NK-92 (cell line): ENCODE data around the gene KCNQ4.

Source experiments
- DNase-seq: peaks from one replicate; lab custom pipeline; 2025; ENCODE audit not compliant: unreplicated experiment; lab: John Stamatoyannopoulos, UW

KCNQ4 gene

GRCh38 chr1:40857737-40858136 is 74.2 kb downstream of the KCNQ4 start:
- DNase-seq: no peak

GRCh38 chr1:40858856-40859416 is 75.3 kb downstream of the KCNQ4 start:
- no peak for DNase-seq

GRCh38 chr1:40860706-40861223 is 77.2 kb downstream of the KCNQ4 start:
- no peak for DNase-seq

GRCh38 chr1:40861224-40862003 is 77.8 kb downstream of the KCNQ4 start:
- no peak for DNase-seq

- peak; percentile 42 for DNase-seq
Observed at GRCh38 chr1:40862008-40862863, 78.6 kb downstream of the KCNQ4 start, which contains the start of gene CITED4. Gene CITED4, minus strand, starts transcription at chr1:40862363. Its CDS starts 236 bp downstream, at chr1:40862127.

GRCh38 chr1:40868051-40868723 is 84.6 kb downstream of the KCNQ4 start:
- no peak for DNase-seq

GRCh38 chr1:40870135-40870728 is 86.6 kb downstream of the KCNQ4 start:
- no peak for DNase-seq

GRCh38 chr1:40872276-40872675 is 88.7 kb downstream of the KCNQ4 start:
- DNase-seq: no peak

- no peak for DNase-seq
Observed at GRCh38 chr1:40873863-40874472, 90.4 kb downstream of the KCNQ4 start.

GRCh38 chr1:40876436-40876761 is 92.8 kb downstream of the KCNQ4 start:
- DNase-seq: no peak

- no peak for DNase-seq
Observed at GRCh38 chr1:40876891-40877290, 93.3 kb downstream of the KCNQ4 start.

GRCh38 chr1:40877698-40878097 is 94.1 kb downstream of the KCNQ4 start:
- no peak for DNase-seq

- DNase-seq: no peak
Observed at GRCh38 chr1:40878906-40879305, 95.3 kb downstream of the KCNQ4 start.

GRCh38 chr1:40879482-40880175 is 96.0 kb downstream of the KCNQ4 start:
- DNase-seq: no peak

GRCh38 chr1:40880813-40881549 is 97.4 kb downstream of the KCNQ4 start:
- no peak for DNase-seq

- no peak for DNase-seq
Observed at GRCh38 chr1:40884055-40884795, 100.6 kb downstream of the KCNQ4 start.

- DNase-seq: no peak
Observed at GRCh38 chr1:40886318-40887011, 102.9 kb downstream of the KCNQ4 start.

- DNase-seq: no peak
Observed at GRCh38 chr1:40887012-40887378, 103.4 kb downstream of the KCNQ4 start.
